Skeletal muscle cell (primary cell): ENCODE data around the gene DCLK1.
"Not testable (repeated sequence)": the region's sequence is repeated elsewhere in the genome, so short reads cannot be mapped to it uniquely, and the experiment has no call there.

Source experiments
- DNase-seq: peaks from one replicate; pipeline ENCODE4 v3.0.0-alpha.2; 2010; ENCODE audit warnings: low read depth
- H3K4me3 ChIP-seq: 2 replicates; pipeline ENCODE4 v1.5.1; 2011; ENCODE audit warnings: low read depth, mild to moderate bottlenecking, control low read depth, low read length, moderate library complexity

Gene DCLK1

GRCh38 chr13:36133950-36134626, 2.9 kb upstream of the DCLK1 start:
- no peak overlapping the region for H3K4me3 ChIP-seq
- no peak for DNase-seq

- no peak for DNase-seq
Observed at GRCh38 chr13:36132376-36132775, 1.2 kb upstream of the DCLK1 start.

GRCh38 chr13:36131931-36132297, 732 bp upstream of the DCLK1 start:
- peak overlapping the region; percentile 56 for H3K4me3 ChIP-seq
- peak; percentile 76 for DNase-seq

More at GRCh38 chr13:36132376-36132775, 1.2 kb upstream of the DCLK1 start:
- H3K4me3 ChIP-seq = no peak overlapping the region

- peak overlapping the region; percentile 56 for H3K4me3 ChIP-seq
- no peak for DNase-seq
Observed at GRCh38 chr13:36130552-36131221, 495 bp downstream of the DCLK1 start.

GRCh38 chr13:36130193-36130551, 1.0 kb downstream of the DCLK1 start:
- H3K4me3 ChIP-seq = peak overlapping the region; percentile 56
- DNase-seq = no peak

- peak overlapping the region; percentile 56 for H3K4me3 ChIP-seq
- no peak for DNase-seq
Observed at GRCh38 chr13:36129539-36129938, 1.6 kb downstream of the DCLK1 start.

- H3K4me3 ChIP-seq = no peak overlapping the region
- DNase-seq = no peak
Observed at GRCh38 chr13:36126491-36126890, 4.7 kb downstream of the DCLK1 start.

- H3K4me3 ChIP-seq = no peak overlapping the region
- no peak for DNase-seq
Observed at GRCh38 chr13:36125841-36126240, 5.3 kb downstream of the DCLK1 start.

- no peak overlapping the region for H3K4me3 ChIP-seq
Observed at GRCh38 chr13:36124236-36124822, 6.9 kb downstream of the DCLK1 start.

GRCh38 chr13:36115306-36115705, 15.9 kb downstream of the DCLK1 start:
- no peak for DNase-seq
- no peak overlapping the region for H3K4me3 ChIP-seq

More at GRCh38 chr13:36124236-36124822, 6.9 kb downstream of the DCLK1 start:
- peak; percentile 31 for DNase-seq

- DNase-seq = no peak
Observed at GRCh38 chr13:36114233-36114632, 16.9 kb downstream of the DCLK1 start.

GRCh38 chr13:36108954-36109353, 22.2 kb downstream of the DCLK1 start:
- no peak for DNase-seq
- H3K4me3 ChIP-seq = no peak overlapping the region

More at GRCh38 chr13:36114233-36114632, 16.9 kb downstream of the DCLK1 start:
- H3K4me3 ChIP-seq = no peak overlapping the region

GRCh38 chr13:36108342-36108741, 22.8 kb downstream of the DCLK1 start:
- no peak for DNase-seq
- no peak overlapping the region for H3K4me3 ChIP-seq

GRCh38 chr13:36107521-36107920, 23.7 kb downstream of the DCLK1 start:
- DNase-seq = no peak
- no peak overlapping the region for H3K4me3 ChIP-seq

GRCh38 chr13:36105726-36106125, 25.5 kb downstream of the DCLK1 start:
- no peak for DNase-seq
- H3K4me3 ChIP-seq = no peak overlapping the region

- no peak overlapping the region for H3K4me3 ChIP-seq
- no peak for DNase-seq
Observed at GRCh38 chr13:36102721-36103120, 28.5 kb downstream of the DCLK1 start.

- H3K4me3 ChIP-seq, DNase-seq: not testable (repeated sequence)
Observed at GRCh38 chr13:36101907-36102306, 29.3 kb downstream of the DCLK1 start.

GRCh38 chr13:36101157-36101556, 30.0 kb downstream of the DCLK1 start:
- H3K4me3 ChIP-seq = no peak overlapping the region
- no peak for DNase-seq

- DNase-seq = no peak
Observed at GRCh38 chr13:36098080-36098479, 33.1 kb downstream of the DCLK1 start.

GRCh38 chr13:36096461-36097416, 34.4 kb downstream of the DCLK1 start:
- no peak overlapping the region for H3K4me3 ChIP-seq
- peak; percentile 23 for DNase-seq

More at GRCh38 chr13:36098080-36098479, 33.1 kb downstream of the DCLK1 start:
- no peak overlapping the region for H3K4me3 ChIP-seq
